Activated CD8-positive, alpha-beta memory T cell treated with anti-CD3 and anti-CD28 coated beads for 36 hours (primary cell): Measurements from ENCODE around the gene TRIM31. TPM values are rescaled to one million over a fixed set of nuclear protein-coding genes. Genes with fewer than 3 reads are reported as not detected.

Experiments used
- CTCF ChIA-PET: fragments of 350-600 bp; sonication (Branson Sonifier 250); formaldehyde crosslinking; loops from one replicate; lab custom pipeline; 2021; ENCODE audit warnings: antibody characterized with exemption; lab: Charles Lee
- POLR2A ChIA-PET: fragments of 350-600 bp; sonication (Branson Sonifier 250); formaldehyde crosslinking; loops from one replicate; lab custom pipeline; 2021; ENCODE audit warnings: antibody characterized with exemption; lab: Charles Lee
- total RNA-seq, 2 experiments: library from RNA; stranded (reverse); gene quantifications; one replicate each; pipeline ENCODE4 v1.2.3, GENCODE V29; 2021

Gene TRIM31
- not detected for total RNA-seq

DNA sequence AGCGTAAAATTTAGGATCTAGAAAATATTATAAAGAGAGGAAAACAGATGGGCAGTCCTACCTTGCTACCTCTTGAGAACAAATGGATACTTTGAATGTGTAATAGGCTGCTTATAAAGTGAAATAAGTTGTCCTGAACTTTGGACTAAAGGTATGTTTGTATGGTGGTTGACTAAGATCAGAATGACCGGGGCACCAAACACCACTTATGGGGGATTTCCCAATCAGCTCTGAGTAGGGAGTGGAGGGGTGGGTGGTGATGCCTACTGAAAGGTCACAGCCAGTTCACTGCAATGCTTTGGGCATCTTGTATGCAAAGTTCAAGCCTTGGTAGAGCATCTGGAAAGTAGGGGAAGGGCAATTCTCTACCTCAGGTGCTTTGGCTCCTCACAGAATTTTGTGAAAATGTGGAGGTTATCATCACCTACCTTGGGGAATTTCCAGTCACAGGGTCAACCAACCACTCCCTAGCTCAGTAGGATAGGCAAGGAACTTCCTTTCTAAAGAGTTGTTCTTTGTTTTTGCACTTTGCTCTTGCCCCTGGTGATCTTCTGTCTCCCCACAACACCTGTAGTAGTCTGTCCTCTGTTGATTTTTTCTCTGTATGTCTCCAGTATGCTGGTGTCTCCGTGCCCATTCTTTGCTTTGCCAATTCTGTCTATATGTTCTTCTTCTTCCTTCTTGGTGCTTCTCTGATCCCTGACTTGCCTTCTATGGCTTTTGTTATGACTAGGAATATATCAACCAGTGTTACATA lies at the start of gene TRIM31:
Gene TRIM31 (minus strand): TSS at position 88 of the 757 bp plus-strand sequence. CDS start 285 bp downstream, outside the sequence.
- ChIA-PET POLR2A (interaction anchor here (0.6 kb wide), 1 partner anchor 10 kb away, joined by 3 read pairs; no protein-coding TSS in a partner anchor), CTCF (interaction anchor here (3.9 kb wide), 1 partner anchor 18 kb away, joined by 18 read pairs; no protein-coding TSS in a partner anchor)

DNA sequence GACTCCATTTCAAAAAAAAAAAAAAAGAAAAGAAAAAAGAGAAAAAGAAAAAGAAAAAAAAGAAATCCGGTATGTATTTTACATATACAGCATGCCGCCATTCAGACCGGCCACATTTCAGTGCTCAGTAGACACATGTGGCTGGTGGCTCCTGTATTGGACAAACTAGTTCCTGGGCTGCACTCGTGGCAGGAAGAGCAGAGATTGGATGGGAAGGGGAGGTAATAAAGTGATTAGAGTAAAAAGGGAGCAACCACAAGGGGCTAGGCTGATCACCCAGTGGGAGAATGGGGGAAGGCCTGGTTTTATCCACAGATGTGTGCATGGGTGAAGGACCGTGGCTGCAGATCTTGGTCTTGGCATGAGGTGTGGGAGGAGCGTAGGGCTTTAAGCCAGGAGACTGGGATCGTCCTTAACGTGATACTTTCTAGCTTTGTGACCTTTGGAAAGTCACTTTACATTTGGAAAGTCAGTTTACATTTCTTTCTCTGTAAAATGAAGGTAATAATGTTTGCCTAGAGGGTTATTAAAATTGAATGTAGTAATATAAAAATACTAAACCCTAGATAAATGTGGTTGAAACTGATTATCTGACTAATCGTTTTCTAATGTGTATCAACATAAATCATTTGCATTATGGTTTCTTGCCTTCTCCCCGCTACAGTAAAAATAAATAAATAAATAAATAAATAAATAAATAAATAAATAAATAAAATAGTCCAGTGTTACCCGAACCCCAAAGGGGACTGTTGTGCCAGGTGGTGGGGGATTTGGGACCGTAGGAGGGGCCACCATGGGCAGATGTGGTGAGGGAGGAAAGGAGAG lies 49.6 kb upstream of the TRIM31 start:
- CTCF ChIA-PET = no interaction called here

GRCh38 chr6:30160785-30161531 lies 48.1 kb upstream of the TRIM31 start, which contains the start of gene TRIM10:
TSS of gene TRIM10 (minus strand) at chr6:30161211. CDS start at chr6:30160858, 353 bp downstream.
- ChIA-PET CTCF (no interaction called here), POLR2A (no interaction called here)

More for the DNA sequence above, 49.6 kb upstream of the TRIM31 start:
- POLR2A ChIA-PET = no interaction called here

DNA sequence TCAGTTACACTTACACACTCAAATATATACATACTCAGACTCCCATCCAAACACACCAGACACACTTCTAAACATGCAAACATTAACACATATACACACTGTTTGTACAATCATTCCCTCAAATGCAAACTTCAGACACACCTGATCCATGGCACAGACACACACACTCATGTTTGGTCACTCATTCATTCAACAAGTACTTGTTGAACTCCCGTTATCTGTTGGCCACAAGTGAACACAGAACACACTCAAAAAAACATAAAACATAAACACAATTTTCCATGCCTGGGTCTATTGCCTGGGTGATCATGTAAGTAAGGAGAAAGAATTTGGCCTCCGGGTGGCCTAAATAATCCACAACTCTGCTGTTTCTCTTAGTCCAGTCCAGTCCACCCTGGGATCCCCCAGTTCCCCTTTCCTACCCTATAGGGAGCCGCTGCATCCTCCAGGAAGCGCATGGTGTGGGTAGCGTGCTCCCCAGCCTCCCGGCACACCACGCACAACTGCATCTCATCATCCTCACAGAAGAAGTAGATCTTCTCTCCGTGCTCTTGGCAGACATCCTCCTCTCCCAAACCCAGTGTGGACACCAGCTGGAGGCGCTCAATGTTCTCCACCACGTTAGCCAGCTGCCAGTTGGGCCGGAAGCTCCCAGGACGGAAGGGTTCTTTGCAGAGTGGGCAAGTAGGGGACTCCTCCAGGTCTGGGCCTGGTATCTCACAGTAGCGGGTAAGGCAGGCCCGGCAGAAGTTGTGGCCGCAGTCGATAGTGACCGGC lies 47.3 kb upstream of the TRIM31 start:
- ChIA-PET POLR2A (no interaction called here), CTCF (interaction anchor here (0.5 kb wide), 1 partner anchor 28 kb away, joined by 3 read pairs; no protein-coding TSS in a partner anchor)

DNA sequence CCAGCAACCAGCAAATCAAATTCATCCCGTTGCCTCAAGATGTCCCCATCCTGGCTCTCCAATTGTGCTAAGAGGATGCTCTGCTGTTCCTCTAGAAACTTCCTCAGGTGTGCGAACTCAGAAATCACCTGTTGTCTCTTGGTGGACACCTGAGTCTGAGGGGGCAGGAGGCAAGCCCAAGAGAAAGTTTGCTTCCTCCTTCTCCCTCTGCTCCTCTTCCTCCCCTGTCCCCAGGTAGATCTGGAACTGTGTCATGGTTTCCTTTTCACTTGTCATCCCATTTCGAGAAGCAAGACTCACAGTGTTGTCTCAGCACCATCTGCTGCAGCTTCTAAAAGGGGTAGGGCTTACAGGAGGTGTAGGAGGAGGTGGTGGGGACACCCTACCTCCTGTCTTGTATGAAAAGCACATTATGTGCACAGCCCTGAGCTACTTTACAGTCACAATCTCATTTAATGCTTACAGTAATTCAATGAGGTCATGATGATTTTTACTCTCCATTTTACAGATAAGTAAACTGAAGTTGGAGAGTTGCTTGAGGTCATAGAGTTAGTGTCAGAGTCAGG lies 45.7 kb upstream of the TRIM31 start:
- ChIA-PET POLR2A (no interaction called here), CTCF (interaction anchor here (1.1 kb wide), 1 partner anchor 28 kb away, joined by 5 read pairs; no protein-coding TSS in a partner anchor)

GRCh38 chr6:30157999-30158398 lies 45.1 kb upstream of the TRIM31 start:
- ChIA-PET CTCF (interaction anchor here (1.1 kb wide), 1 partner anchor 27 kb away, joined by 5 read pairs; no protein-coding TSS in a partner anchor), POLR2A (no interaction called here)

DNA sequence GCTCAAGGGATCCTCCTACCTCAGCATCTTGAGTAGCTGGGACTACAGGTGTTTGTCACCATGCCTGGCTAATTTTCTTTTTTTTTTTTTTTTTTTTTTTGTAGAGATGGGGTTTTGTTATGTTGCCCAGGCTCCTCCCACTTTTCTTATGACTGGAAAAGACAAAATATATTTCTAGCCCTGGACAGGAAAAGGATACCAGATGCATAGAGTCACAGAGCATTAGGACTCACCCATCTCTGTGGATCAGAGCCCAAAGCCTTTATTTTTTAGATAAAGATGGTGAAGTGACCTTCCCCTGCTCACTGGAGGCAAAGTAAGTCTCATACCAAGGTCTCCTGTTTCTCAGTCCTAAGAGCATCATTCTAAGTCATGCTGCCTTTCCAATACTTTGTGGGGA lies 44.7 kb upstream of the TRIM31 start:
- CTCF ChIA-PET = interaction anchor here (0.8 kb wide), 1 partner anchor 55 kb away, joined by 4 read pairs; no protein-coding TSS in a partner anchor
- POLR2A ChIA-PET = no interaction called here

DNA sequence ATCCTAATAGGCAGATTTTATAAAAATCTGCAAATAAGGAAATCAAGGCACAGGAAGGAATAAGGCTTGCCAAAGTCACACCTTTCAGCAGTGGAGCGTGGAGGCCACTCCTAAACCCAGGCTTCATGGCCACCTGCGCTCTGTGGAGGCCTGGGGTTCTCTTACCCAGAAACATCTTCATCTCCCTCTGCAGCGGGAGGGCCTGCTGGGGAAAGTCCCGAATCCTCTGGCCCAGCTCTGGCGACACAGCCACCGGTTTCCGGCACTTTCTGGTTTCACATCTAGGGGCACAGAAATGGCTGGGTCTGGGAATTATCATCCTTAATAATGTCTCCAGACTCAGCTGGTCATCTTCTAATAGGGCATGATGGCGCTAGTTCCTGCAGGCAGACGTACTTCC lies 43.9 kb upstream of the TRIM31 start:
- ChIA-PET POLR2A (no interaction called here), CTCF (interaction anchor here (0.8 kb wide), 1 partner anchor 54 kb away, joined by 4 read pairs; no protein-coding TSS in a partner anchor)

DNA sequence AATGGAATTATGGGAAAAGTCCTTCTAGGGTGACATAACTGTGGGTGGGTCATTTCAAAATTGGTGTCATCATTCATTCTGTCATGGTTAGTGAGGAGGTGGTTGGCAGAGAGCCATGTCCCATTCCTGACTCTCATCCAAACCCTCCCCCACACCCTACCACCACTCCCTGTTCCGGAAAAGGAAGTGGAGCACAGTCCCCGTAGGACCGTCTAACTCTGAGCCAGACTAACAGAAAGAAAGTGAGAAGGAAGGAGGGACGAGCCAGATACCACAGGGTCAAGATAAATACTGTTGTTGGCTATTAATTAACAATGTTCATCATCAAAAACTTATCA lies 43.3 kb upstream of the TRIM31 start:
- ChIA-PET POLR2A (no interaction called here), CTCF (no interaction called here)

DNA sequence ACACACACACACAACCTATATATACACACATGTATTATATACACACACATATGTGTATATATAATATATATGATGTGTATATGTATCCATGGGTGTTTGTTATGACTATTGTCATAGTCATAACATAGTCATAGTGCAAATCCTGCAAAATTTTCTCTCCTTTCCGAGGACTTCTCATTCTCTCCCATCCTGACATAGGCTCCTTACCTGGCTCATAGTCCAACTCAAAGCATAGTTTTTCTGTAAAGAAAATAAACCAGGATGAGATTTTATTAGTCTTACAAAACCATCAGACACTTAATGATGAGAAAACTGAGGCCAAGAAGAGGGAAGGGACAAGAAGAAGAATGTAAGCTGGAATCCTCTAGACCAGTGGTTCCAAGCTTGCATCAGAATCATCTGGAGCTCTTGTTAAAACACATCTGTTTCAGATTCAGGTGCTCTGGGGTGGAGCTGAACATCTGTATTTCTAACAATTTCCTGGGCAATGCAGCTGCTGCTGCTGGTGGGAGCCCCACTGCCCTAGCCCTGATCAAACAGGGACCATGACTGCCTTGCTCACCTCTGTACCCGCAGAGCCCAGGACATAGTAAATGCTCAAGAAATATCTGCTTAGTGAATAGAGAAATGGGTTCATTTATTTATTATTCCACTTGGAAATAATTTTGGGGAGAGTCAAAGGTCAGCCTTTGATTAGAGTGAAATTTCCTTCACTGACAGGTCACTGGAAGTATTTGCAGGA lies 42.8 kb upstream of the TRIM31 start:
- CTCF ChIA-PET = no interaction called here
- POLR2A ChIA-PET = no interaction called here

DNA sequence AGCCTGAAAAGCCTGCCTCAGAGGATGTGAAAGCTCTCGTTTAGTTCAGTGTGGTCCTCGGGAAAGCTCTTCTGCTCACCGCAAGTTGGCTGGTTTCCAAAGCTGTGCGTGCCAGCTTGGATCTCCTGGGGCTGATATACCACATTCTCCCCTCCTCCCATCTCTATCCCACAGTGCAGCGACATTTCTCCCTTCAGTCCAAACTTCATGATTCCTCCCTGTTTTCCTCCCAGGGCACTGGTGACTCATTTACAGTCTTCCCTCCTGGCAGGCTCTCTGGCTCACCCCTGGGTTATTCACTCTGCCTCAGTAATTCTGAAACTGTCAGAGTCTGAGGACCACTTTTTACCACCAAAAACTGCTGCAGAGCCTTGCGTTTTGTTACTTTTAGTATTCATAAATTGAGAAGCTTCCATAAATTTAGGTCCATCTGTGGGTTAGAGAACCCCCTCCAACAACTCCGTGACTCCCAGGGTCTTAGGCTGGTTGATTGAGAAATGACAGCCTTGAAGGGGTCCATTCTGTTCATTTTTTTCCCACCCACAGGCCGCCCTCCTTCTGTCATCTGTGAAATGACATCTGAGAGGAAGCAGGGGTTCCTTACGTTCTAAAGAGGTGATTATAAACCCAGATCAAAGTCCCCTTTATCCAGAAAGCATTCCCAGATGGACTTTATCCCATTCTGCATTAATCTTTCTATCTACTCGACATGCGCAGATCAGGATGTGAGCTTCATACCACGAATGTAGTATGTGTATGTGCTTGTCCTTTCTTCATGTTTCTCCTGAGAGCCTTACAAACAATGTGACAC lies 42.0 kb upstream of the TRIM31 start:
- ChIA-PET POLR2A (no interaction called here), CTCF (interaction anchor here (0.6 kb wide), 1 partner anchor 11 kb away, joined by 3 read pairs; no protein-coding TSS in a partner anchor)

GRCh38 chr6:30154061-30154460 lies 41.2 kb upstream of the TRIM31 start:
- CTCF ChIA-PET = no interaction called here
- POLR2A ChIA-PET = no interaction called here

- ChIA-PET CTCF (no interaction called here), POLR2A (no interaction called here)
Measured at GRCh38 chr6:30152910-30153610, 40.2 kb upstream of the TRIM31 start.

DNA sequence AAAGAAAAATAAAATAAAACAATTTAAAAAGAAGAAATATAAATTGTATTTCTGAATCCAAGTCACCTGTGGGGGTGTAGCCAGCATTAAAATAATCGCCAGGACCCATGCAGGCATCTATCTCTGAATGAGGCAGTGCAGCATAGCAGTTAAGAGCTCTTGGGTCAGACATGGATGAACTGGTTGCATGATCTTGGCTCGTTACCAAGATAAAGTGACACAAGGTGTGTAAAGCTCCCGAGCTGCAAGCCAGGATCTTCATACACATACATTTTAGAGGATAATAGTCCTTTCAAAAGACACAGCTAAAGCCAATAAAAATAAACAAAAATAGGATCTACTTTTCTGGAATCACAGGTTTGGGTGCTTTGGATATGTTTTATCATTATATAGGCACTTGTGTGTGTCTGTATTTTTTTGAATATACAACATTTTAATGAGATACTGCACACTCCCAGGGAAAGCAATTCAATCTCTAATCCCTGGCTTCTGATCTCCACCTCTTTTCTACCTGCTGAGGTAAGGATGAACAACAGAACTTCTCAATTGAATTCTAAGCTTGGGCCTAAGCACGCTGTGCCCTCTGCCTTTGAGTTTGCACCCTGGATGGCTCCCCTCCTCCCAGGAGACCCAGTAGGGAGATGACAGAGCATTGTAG lies 39.3 kb upstream of the TRIM31 start:
- POLR2A ChIA-PET = no interaction called here
- CTCF ChIA-PET = interaction anchor here (1.0 kb wide), 1 partner anchor 414 kb away, joined by 3 read pairs; no protein-coding TSS in a partner anchor

DNA sequence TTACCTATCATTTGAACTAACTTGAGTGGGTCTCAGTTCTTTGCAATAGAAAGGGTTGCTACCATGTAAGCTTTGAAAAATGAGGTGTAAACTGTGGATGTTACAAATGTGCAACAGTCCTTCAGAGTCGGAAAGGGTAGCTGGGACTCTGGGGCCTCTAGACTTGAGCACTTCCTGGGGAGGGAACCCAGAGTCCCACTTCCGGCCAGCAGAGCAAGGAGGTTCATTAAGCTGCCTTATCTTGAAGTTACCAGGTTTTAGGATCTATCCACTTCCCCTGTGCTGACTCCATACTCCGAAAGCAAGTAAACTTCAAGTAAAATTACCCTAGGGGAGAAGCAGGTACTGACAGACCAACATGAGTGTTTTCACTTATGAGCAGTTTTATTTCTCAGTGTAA lies 38.7 kb upstream of the TRIM31 start:
- POLR2A ChIA-PET = no interaction called here
- CTCF ChIA-PET = interaction anchor here (1.0 kb wide), 1 partner anchor 413 kb away, joined by 3 read pairs; no protein-coding TSS in a partner anchor
